NCI-H128 (cell line): ENCODE results near the gene PEPD.

Experiments
- DNase-seq: peaks from one replicate; lab custom pipeline; 2025; ENCODE audit not compliant: unreplicated experiment; lab: John Stamatoyannopoulos, UW

Gene PEPD

GRCh38 chr19:33473653-33474305 is 47.8 kb downstream of the PEPD start:
- DNase-seq = no peak

DNA sequence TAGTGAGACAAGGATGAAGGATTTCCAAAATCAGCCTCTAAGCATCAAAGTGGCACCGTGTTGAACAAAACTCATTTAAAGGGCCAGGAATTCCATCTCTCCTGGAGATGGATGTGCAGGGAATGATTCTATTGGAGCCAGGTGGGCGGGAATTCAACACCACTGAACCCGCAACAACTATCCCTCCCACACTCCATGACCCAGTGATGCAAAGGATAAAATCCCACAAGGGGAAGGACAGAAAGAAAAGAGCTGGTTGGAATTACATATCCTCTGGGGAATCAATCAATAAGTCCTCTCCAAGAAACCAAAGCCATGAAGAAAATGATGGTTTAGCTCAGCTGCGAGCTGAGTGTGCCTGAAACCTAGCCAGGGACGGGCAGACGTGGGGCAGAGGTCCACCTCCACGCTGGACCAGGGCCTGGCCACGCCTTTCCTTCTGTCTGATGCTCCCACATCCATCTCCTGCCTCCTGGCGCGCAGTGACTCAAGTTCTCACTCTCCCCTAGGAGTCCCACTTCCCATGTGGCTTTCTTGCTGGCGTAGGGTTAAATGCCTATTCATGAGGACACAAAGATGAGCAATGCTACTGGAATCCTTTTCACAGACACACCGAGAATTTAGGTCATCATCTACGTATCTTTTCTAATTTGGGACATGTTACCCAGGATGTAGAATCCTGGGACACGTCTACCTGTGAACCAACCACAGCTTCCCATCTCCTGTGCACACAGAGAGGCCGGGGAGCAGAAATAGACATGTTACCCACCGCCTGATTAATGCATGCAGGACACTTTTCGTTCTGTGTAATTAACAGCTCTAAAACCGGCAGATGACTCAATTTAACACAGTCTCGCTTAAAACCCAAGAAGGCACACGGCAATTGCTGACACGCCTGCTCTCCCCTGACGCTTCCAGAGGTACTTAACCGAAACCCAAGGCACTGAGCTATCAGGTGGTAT is 48.6 kb downstream of the PEPD start:
- no peak for DNase-seq

- no peak for DNase-seq
Measured at GRCh38 chr19:33472226-33472625, 49.4 kb downstream of the PEPD start.

GRCh38 chr19:33471111-33471996 is 50.2 kb downstream of the PEPD start:
- no peak for DNase-seq

DNA sequence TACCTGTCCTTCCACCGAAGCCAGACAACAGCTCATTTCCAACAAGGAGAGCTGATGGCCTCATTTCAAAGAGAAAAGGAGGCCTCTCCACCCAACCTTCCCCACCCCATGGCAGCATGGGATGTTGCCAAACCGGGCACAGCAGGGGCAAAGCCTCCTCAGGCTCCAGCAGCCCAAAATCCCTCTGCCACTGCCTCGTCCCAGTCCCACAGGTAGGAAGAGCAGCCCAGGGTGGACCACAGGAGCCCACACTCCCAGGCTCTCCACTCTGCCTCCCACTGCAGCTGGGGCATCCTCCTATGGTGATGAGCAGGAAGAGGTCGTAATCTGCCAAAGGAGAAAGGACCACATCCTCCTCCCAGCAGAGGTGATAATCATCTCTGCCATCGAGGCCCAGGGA is 50.9 kb downstream of the PEPD start:
- DNase-seq = no peak

GRCh38 chr19:33470040-33470330 is 51.6 kb downstream of the PEPD start:
- no peak for DNase-seq

DNA sequence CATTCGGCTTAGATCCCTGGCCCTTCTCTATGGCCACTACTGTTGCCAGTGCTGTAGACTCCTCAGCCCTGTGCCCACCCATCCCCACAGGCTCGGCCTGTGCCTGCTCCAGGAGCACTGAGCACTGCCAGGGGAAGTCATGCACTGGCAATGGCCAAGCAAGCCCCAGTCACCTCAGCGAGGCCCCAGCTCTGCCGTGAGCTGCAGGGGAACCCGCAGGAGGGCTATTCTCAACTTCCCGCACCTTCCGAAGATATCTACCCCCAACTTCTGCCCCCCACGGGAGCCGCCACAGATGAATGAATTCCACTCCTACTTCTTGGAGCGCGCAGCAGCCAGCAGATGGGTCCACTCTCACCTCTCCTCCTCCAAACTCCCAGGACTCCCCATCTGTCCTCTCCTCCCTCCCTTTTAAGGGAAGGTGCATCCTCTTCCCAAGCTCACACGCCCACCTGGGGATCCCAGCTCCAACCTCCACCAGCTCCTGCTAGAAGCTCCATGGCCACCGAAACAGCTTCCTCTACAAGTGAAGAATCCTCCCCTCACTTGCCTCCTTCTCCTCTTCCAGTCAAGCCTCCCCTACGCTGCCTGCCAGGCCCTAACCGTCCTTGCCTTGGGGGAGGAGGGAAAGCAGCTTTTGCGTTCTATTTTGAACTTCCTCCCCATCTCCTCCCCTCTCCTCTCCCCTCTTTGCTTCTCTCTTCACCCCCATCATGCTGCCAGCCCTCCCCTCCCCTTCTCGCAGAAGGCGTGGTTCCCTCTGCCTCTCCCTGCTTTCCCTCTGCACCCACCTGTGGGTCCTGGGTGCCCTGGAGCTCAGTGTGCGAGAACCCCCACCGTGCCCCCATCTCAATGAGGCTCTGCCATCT is 52.2 kb downstream of the PEPD start:
- no peak for DNase-seq

DNA sequence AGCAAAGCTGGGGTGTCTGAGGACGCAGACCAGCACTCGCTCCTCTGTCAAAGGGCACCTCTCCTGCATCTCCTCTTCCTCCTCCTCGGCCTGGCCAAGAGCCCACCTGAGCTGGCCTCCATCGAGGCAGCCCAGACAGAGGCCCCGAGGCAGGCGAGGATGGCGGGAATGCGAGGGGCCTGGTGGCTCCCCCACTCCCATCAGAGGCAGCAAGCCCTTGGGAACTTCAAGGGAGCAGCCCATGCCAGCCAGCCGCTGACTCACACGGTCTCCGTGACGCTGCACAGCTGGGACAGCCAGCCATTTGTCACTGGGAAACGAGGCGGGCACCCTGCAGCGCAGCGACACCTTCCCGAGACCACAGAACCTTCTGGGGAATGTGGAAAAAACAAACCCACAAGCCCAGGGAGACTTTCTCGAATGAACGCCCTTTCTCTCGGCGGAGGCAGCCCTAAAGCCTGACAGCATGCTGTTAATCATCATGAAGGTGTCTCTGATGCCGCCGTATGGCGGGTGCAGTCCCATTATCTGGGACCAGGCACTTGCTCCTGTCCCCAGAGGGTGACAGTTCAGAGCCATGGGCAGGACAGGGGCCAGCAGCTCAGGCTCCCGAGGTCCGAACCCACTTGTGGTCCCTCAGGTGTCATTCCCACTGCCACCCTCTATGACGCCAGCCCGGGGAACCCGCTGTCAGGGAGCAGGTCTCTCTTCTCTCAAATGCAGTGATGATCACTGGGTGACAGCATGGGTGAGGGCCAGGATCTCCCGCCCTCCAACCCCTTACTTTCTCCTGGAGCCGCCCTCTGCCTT is 53.0 kb downstream of the PEPD start:
- DNase-seq = no peak

DNA sequence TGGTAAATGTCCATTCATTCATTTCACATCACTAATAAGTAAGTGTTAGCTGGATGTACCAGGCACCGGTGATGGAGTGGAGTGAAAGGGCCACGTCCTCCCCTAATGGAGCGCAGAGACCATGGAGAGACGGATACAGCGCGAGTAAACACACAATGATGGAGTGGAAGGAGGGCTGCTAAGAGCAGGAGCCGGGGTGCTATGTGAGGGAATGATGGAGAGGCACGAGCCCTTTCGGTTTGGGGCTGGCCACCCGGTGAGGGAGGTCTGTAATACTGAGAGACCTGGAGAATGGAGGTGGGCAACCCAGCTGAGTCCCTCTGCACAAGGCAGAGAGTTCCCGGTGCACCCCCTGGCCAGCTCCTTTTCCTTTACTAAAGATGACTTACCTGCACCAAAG is 53.7 kb downstream of the PEPD start:
- DNase-seq = no peak

GRCh38 chr19:33465834-33466233 is 55.8 kb downstream of the PEPD start:
- no peak for DNase-seq

DNA sequence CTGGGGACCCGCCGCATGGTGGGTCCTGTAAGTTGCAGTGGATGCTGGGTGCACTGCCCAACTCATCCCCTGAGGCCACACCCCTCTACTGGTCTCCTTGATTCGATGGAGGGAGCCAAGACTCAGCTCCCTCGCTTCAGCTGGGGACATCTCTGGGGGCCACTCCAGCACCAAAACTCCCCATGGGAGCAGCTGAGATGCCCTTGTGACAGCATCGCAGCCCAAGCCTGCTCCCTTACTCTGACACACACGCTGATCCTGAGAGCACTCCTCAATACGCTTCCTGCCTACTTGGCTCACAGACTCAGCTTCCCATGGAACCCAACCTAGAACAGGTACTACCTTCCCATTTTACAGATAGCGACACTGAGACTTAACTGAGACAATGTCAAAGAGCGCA is 56.2 kb downstream of the PEPD start:
- no peak for DNase-seq

DNA sequence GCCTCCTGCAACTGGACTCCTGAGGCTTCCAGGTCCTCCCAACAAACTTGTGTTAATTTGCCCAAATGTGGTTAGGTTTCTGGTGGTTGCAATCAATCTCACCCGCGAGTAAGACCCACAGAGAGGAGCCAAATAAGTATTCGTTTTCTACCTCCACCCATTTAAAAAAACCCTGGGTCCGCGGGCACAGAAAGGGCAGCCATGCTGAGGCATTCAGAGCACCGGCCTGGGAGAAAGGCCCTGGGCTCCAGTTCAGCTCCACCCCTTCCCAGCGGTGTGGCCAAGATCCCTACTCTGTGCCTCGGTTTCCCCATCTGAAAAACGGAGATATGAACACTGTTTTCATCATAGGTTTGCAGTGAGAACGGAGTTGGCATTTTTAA is 56.9 kb downstream of the PEPD start:
- DNase-seq = no peak

- no peak for DNase-seq
Measured at GRCh38 chr19:33464010-33464732, 57.4 kb downstream of the PEPD start.

- no peak for DNase-seq
Measured at GRCh38 chr19:33463199-33463598, 58.4 kb downstream of the PEPD start.

DNA sequence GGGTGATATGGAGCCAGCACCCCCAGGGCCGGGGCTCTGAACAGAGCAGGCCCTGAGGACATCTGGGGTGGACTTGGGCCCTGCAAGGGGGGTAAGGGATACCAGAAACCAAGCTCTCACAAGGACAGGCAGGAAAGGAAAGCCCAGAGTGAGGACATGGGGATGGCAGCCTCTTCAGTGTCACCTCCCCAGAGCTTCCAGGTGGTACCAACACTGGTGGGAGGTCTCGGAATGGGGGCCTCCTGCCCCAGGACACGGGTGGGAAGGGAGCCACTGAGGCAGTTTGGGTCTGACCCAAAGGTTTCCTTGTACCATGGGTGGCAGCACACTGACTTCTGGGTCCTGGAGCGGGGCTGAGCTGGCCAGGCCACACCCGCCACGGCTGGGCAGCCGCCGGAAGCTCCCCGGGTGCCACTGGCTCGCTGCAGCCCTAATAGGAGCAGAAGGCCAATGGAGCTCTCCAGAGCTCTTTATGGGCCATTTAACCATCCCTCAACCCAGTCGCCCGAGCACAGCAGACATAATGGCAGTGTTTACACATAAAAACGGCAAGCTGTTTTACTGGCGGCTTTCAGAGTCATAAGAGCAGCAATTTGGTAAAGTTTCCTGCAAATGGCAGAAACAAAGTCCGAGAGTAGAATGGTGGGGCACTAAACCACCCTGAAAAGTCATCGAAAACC is 59.3 kb downstream of the PEPD start:
- no peak for DNase-seq

DNA sequence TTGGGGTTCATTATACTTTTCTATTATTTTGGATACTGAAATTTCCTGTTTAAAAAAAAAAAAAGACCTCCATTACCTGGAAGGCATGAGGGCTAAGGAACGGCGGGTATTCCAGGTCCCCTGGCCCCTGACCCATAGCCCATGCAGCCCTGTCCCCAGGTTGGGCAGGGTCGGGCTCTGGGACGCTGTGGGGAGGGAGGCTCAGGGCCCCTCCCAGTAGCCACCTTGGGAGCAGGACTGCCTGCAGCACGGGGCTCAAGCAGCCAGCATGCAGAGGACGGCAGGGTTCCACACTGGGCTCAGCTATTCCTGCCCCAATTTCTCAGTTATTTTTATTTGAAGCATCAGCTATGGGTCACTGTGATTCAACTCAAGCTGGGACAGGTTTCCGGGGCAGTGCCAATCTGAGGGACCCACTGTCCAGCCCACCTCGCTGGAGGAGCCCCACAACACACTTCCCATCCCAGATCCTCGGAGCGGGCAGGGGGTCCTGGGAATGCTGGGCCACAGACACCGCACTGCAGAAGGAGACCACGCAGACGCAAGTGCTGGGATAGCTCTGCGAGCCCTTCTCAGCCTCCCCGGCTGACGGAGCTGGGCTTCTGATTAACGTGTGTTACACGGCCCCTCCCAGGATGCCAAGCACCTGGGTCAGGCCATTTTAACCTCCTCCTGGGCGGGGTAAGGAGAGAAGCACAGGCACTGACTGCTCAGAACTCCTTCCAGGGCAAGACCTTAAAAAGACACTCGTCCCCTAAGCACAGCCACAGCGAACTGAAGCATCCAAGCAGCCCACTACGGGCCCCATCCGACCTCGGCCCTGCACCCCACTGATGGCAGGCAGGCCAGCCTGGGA is 60.1 kb downstream of the PEPD start:
- no peak for DNase-seq

DNA sequence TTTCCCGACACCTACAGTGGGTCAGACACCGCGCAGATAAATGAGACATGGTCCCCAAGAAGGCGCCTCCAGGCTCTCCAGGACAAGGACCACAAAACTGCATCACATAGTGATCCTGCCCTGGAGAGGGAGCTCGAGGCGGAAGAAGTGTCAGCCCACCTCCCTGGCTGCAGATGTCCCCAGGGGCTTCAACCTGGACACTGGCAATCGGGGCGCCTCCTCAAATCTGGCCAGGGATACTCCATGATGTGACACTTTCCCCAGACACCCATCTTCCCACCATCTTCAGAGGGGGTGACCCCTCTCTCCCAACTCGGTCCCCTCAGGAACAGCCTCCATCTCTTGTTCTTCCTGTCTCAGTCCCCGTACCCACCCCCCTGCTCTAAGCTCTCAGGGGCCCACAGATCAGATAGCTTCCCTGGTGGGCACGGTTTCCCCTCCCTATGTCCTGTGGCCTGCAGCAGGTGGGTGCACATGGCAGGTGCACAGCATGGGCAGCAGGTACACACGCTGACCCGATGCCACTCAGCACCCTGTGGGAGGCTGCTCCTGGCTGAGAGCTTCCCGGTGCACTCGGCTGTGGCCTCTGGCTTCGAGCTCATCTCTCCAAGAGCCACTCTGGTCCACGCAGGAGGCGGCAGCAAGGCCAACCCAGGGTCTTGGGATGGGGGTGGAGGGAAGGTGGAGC is 61.2 kb downstream of the PEPD start:
- DNase-seq = no peak
